NCI-H1417 treated with DMSO at 0.1 percent for 48 hours (cell line): Measurements from ENCODE around the gene RSPH1.
"Not testable (repeated sequence)": the region's sequence is repeated elsewhere in the genome, so short reads cannot be mapped to it uniquely, and the experiment has no call there.

Source experiments
- DNase-seq: peaks from one replicate; lab custom pipeline; 2025; lab: John Stamatoyannopoulos, UW

RSPH1 gene

DNA sequence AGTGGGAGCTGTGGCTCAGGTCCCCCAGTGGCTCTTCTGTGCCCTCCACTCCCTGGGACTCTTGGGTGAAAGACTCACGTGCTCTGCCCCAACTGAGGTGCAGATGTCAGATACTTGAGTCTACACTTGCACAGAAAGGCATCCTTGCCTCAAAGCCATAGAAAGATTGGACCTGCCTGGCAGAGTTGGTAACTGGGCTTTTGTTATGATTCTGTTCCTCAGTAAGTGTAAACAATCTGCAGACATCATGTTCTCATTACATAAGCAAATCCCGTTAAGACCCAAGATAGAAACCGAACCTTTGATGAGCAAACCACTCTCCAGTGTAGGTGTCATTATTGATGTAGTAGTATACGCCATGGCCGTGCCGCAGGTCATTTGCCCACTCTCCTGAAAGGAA, 10.0 kb downstream of the RSPH1 start:
- no peak for DNase-seq

DNA sequence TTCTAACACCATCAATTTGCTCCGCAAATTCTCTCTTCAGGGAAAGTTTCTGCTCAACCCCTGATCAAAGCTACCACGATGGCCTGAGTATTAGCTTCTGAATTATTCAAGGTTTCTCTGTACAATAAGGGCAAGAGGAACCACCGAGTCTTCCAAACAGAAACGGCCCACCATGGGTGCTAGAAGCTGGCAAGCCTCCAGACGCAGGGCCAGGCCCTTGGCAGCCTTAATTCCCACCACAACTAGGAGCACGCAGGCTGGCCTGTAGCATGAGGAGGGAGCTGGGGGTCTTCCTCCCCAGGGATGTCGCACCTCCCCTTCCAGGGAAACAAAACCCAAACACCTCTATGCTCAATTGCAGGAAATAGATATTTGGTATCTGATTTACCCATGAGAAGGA, 11.1 kb downstream of the RSPH1 start:
- DNase-seq: no peak

DNA sequence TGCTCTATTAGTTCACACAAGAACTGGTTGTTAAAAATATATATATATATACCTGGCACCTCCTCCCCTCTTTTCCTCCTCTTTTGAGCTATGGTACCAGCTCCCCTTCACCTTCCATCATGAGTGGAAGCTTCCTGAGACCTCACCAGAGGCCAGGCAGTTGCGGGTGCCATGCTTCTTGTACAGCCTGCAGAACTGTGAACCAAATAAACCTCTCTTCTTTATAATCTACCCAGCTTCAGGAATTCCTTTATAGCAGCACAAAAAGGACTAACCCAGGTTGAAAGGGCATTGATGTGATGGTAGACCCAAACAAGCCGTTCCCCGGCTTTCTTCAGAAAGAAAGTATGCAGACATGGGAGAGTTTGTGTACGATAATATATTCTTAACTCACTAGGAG, 14.9 kb downstream of the RSPH1 start:
- no peak for DNase-seq

DNA sequence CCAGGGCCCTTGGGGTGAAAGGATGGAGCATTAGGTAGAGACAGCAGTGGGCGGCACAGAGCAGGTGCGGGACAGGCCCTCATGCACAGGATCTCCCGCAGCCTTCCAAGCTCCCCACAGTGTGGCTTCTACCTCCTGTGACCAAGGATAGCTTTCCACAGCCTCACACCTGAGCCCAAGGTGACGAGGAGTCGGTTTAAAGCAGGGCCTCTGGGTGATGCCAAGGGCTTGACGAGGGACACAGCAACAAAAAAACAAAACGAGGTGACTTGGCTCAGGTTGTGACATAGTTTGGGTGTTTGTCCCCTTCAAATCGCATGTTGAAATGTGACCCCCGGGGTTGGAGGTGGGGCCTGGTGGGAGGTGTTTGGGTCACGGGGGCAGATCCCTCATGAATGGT, 15.3 kb downstream of the RSPH1 start:
- DNase-seq: no peak

DNA sequence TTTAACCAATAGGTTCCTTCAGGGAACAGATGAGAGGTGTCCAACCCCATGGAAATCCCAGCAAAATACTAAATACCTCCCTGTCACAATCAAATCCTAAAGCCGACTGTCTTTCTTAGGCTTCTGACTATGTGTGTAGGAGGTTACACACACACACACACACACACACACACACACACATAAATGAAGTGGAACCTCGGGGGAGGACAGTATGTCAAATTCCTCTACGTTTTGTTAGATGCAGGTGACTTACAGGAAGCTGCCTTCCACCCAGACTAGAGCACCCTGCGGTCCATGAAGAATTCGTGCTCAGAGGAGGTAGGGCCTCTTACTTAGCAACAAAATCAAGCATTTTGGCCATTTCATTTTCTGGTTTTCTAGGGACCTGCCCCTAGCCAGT, 16.4 kb downstream of the RSPH1 start:
- DNase-seq: no peak

DNA sequence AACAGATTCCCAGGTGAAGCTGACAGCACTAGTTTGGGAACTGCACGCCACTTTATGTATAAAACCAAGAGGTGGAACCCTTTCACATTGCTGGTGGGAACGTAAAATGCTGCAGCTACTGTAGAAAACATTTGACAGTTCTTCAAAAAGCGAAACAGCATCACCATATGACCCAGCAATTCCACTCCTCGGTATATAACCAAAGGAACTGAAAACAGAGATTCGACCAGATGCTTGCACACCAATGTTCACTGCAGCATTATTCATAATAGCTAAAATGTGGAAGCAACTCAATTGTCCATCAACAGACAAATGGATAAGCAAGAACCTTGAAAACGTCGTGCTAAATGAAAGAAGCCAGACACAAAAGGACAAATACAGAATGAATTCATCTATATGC, 17.5 kb downstream of the RSPH1 start:
- DNase-seq: no peak

GRCh38 chr21:42476388-42477331, 19.4 kb downstream of the RSPH1 start:
- no peak for DNase-seq

DNA sequence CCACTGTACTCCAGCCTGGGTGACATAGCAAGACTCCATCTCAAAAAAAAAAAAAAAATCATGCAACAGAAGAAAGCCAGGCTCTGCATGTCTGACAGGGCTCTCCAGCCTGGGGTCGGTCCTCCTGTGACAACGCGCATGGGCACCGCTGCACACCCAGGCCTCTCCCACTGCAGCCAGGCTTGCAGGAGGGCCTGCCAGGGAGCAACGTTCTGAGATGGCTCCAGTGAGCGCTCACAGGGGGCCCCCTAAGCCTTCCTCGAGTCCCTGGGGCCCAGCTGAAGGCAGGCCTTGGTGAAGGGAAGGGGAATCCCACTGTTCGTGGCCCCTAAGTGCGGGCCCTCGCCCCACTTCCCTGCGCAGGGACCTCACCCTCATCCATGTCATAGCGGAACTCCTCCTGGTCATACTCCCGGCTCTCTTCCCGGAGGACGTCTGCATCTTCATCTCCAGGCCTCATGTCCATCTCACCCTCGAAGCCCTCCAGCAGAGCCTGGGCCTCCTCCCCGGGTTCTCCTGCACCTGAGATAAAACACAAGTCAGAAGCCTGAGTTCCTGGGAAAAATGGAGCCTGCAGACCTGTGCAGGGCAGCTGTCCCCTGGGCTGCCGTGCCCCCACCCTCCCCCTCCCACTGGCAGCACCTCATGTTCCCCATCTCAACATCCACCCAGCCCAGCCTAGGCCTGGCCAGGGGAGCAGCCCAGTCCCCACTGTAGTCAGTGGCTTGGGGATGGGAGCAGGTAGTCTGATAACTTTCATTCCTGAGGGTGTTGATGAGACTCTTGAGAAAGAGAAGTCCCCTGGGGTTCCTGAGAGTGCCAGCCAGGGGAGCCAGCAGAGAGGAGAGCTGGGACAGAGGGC, 20.3 kb downstream of the RSPH1 start:
- no peak for DNase-seq

DNA sequence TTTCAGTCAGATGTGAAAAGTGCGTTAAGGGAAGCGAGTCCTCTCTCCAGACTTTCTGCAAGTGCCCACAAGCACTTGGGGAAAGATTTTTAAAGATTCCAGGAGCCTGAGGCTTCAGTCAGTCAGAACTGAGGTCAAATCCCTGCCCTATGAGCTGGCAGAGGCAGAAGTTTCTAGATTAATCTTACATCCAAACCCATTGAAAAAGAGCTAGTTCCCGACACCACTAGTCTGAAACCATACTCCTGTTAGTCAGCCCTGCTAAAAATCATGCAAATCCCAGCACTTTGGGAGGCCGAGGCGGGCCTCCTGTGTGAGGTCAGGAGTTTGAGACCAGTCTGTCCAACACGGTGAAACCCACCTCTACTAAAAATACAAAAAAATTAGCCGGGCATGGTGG, 21.0 kb downstream of the RSPH1 start:
- DNase-seq: no peak

DNA sequence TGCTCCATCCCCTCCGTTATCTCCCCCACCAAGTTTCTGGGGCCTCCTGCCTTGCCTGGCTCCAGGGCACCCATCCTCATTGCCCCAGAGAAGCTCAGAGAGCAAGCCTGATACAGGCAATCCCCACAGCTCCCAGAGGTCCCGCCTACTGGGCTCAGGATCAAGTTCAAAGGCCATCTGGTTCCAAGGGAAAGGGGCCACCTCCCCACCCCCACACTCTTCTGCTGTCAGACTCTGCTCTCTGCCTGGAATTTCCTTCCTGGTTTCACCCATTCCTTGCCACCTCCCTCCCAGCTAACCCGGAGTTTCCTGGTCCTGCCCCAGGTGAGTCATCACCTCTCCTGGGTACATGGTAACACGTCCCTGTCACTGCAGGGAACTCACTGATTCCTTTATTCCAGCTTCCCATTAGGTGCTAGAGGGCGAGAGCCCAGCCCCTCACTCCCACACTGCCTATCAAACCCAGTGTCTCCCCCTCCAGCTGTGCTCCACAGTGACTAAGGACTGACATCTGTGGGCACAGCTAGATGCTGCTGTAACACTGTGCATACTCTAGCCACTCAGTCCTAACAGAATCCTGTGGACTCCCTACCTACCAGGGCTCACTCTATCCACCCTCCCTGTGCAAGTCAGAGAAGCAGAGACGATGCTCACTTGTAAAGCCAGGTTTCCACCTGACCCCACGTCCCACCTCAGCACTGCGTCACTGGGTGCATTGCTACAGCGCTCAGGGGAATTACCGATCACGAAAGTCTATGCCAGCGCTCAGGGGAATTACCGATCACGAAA, 21.8 kb downstream of the RSPH1 start:
- DNase-seq: no peak

DNA sequence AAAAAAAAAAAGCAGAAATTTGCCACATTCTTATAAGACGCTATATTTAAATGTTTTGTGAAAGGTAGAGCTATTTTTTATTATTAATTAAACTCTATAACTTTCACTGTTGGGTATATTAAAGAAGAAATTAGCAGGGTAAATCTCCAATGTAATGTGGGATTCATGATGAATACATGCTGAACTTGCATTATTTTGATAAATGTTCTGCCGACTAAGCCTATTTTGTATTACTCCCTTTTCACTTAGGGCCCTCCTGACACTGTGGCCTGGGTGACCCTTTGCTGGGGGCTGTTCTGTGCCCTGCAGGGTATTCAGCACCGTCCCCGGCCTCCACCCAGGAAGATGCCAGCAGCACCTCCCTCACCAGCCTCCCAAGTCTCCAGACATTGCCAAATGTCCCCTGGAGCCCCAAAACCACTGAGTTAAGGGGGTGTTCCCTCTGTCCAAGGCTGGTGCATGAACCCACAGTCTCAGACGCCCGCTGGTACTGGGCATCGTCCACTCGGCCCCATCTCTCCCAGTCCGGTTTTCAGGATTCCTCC, 22.5 kb downstream of the RSPH1 start:
- DNase-seq: no peak

DNA sequence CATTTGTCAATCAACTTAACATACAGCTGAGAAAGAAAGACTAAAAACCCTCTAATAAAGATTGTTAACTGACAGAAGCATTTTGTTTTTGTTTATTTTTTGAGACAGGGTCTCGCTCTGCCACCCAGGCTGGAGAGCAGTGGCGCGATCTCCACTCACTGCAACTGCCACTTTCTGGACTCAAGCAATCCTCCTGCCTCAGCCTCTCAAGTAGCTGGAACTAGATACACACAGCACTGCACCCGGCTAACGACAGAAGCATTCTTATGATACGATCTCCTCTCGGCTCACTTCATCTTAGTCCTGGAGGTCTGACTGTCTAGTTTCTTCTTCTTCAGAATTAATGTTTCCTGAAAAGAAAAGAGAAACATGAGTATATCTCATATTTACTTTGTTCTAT, 23.5 kb downstream of the RSPH1 start:
- no peak for DNase-seq

- DNase-seq: no peak
Measured at GRCh38 chr21:42471716-42472330, 24.2 kb downstream of the RSPH1 start.

GRCh38 chr21:42471206-42471605, 24.8 kb downstream of the RSPH1 start:
- DNase-seq: no peak

DNA sequence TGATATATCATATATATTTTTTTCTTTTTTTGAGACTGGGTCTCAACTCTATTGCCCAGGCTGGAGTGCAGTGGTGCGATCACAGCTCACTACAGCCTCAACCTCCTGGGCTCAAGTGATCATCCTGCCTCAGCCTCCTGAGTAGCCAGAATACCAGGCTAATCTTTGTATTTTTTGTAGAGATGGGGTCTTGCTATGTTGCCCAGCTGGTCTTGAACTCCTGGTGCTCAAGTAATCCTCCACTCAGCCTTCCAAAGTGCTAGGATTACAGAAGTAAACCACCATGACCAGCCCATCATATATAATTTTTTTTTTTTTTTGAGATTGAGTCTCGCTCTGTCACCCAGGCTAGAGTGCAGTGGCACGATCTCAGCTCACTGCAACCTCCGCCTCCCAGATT, 26.3 kb downstream of the RSPH1 start:
- not testable (repeated sequence) for DNase-seq

DNA sequence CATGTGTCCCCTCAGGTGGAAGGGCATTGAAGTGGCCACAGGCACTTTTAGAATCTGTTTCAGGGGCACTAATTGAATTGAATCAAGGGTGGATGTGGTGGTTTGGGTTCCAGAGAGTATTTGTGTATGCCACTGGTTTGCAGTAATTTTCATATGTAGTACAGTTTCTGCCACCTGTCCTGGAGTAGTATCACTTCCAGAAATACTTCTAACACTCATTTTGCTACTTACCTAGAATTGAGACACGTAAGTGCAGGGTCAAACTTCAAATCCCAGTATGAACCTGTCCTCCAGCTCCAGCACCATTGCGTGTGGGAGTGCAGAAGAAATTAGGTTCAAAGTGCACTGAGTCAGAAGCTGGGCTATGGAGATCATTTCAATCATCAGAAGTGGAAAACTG, 26.8 kb downstream of the RSPH1 start:
- no peak for DNase-seq

- no peak for DNase-seq
Measured at GRCh38 chr21:42468491-42469131, 27.4 kb downstream of the RSPH1 start.

DNA sequence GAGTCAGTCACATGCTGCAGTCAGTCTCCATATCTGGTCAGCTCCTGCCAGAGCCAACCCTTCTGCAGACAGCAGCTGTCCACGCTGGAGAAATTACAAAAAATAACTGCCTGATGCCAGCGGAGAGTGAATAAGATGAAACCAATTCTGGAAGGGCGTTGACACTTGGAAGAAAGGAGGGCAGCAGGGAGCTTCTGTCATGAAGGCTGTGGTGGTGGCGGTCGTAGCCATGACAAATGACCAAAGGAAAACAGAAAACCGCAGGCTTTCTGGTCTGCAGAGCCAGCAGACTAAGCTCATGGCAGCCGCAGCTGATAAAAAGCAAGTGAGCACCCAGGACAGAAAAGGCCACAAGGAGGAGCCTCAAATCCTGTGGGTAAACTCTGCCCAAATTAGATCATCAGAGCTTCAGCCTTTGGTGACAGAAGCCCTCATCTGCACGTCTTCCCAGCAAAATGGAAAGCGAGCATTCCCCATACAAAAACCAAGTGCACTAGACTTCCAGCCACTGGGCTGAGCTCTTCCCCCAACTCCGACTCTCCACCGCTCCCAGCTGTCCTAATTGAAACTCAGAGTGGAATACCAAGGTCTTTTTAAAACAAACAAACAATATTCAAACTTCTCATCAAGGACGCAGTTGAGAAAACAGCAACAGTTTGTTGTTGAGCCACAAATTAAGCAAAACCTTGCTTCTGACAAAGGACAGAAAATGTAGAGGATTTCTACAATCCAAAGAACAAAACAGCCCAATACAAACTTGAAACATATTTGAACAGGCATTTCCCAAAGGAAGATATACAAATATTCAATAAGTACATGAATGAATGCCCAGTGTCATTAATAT, 28.7 kb downstream of the RSPH1 start:
- no peak for DNase-seq

DNA sequence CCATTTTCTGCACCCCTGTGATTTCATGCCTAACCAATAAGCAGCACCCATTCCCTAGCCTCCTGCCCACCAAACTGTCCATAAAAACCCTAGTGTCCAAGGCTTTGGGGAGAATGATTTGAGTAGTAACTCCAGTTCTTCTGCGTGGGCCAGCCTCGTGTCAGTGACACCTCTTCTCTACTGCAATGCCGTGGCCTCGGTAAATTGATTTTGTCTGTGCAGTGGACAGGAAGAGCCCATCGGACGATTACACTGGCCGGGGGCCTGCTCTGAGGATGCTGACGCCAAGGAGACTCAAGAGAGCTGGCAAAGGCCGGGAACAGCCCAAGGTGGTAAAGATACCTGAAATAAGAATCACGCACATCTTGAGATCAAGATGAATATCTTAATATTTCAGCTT, 29.3 kb downstream of the RSPH1 start:
- DNase-seq: no peak

DNA sequence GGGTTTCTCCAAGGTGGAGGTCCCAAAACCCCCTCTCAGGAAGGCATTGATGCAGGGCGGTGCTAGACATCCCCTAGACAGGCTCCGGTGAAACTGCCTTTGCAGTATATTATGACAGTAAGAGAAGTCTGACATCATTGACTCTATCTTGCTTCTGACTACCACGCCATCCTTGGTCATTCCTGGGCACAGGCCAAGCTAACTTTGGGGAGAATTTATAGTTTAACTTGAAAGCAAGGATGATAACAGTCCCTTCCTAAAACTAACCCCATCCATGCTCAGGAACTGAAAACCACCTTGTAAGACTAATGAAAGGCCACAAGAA, 30.3 kb downstream of the RSPH1 start:
- DNase-seq: no peak
